GM19193 (cell line): ENCODE data around the gene AP5B1.
A peak's percentile ranks its signal among the peaks of the same experiment; 100 is the strongest.

Experiments used
- POLR2A ChIP-seq: IDR thresholded peaks from 4 replicates; pipeline ENCODE4 v1.6.1; 2011; ENCODE audit not compliant: insufficient read depth, insufficient read length; ENCODE audit errors: extremely low read depth

AP5B1 gene

DNA sequence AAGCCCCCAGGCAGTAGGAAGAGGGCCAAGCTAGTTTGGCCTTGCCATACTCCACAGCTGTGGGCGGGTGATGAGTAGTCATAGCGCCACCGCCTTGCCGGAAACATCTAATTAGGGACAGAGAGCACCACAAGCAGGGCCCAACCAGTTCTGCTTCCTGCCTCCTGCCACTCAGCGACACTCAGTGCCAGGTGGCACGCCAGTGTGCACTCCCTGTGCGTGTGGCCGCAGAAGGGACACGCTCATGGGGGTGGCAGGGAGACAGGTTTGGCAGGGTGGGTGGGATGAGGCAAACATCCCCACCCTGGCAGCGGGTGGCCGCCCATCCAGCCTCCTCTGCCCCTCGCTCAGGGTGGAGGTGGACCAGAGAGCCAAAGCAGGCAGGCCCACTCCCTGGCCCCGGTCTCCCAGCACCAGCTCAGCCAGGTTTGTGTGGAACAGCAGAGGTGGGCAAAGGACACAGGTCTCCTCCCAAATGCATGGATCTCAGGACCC lies 11.0 kb upstream of the AP5B1 start:
- TF ChIP-seq POLR2A: peak; percentile 62

DNA sequence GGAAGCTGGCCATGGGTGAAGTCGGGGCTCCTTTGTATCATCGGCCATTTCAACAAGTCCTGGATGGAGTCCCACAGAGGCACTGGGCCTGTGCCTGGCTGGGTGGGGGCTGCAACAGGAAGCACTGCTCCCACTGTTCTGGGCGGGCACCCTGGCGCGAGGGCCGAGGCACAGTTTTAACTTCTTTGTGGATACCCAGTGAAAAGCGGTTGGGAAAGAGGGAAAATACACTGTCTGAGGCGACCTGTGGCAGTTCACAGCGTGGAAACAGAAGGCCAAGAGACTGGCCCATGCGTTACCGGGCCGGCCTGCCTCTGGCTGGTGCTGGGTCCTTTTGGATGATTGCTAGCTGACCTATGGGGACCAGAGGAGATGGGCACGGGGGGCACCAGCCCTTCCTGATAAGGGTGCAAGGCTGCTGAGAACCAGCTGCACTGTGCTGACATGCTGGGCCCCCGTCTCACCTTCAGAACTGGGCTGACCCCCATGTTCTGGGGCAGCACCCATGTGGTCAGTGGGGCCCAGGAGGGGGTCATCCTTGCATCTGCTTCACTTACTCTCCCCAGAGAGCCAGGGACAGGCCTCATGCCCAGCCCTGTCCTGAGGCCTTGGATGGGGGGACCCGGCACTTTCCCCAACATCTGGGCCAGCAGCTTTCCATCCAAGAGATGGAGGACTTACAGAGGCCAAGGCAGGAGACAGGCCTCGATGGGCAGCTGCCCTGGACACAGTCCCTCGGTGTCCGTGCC lies 10.3 kb upstream of the AP5B1 start:
- no peak for TF ChIP-seq POLR2A

DNA sequence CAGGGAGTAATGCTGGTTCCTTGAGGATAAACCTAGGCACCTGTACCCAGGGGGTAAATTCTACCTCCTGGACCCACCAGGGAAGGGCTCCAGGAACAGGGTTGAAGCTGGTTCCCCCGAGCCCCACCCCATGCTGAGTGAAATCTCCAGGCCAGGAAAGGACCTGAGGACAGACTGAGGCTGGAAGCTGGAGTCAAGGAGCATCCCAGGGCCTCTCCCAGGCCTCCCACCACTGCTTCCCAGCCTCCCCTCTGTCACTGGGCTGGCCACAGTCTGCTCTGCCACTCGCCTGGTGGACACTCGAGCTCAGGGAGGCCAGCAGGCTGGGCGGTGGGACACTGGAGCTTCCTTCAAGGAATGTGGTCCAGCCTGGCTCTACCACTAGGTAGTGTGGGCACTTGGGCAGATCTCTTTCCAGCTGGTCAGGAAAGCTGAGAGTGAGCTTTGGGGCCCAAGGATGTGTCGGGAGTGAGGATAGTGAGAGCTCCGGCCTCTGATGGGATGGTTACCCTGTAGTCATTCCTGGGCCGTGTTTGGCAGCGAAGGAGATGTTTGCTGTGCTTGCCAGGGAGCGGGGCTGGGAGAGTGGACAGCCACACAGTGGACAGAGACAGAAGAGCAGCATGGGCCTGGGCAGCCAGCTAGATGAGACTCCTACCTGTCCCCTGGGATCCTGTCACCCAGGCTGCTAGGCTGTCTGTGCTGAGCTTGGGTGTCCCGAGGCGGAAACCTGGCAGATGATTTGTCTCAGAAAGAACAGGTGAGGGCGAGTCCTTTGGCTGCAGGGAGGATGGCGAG lies 9.5 kb upstream of the AP5B1 start:
- TF ChIP-seq POLR2A: no peak

DNA sequence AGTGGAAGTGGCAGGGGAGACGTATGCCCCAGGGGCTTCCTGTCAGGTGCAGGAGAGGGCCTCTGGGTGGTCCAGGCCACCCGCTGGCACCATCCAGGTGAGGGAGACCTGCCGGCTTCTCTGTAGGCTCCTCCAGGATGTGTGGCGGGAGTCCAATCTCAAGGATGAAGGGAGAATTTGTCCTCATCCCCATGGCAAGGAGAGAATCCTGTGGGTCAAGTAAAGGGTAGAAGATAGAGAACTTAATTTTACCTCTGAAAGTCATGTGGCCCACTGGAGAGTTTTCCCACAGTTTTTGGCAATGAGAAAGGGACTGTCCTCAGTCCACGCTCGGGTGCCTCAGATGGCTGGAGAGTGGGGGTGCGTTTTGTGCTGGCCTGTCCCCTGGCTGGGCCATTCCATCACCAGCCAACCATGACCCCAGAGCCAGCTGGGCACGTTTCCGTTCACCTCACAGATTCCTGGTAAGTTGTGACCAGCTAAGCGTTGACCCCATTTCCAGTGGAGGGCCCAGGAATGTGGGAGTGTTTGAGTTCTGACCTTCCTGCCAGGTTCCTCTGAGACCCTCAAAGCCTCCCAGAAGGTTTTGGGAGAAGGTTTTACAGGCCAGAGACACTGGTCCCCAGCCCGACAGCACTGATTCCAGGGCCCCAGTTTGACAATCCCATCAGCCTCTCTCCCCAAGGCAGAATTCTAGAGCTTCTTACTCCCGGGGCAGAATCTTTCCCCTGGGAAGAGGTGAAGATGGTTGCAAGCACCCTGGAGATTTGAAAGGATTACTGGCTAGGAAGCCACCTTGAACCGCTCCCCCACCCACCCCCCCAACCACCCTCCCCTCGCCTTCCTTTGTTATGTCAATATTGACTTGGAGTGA lies 8.7 kb upstream of the AP5B1 start:
- TF ChIP-seq POLR2A: no peak

DNA sequence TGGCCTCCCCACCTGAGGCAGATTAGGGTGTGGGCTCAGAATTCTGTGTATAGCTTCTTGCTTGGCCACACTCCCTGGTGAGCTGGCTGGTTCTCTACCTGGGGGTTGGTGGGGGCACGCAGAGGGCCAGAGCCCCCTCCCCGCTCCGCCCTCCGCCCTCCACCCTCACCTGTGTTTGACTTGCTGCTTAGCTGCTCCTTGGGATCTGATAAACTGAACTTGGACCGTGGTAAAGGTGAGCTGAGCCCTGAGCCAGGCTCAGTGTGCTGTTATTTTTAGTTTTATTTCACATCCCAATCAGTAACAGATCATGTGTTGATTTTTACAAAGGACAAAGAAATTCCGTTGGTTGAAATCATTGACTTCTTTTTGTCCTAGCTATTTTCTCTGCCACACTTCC lies 8.0 kb upstream of the AP5B1 start:
- TF ChIP-seq POLR2A: no peak

DNA sequence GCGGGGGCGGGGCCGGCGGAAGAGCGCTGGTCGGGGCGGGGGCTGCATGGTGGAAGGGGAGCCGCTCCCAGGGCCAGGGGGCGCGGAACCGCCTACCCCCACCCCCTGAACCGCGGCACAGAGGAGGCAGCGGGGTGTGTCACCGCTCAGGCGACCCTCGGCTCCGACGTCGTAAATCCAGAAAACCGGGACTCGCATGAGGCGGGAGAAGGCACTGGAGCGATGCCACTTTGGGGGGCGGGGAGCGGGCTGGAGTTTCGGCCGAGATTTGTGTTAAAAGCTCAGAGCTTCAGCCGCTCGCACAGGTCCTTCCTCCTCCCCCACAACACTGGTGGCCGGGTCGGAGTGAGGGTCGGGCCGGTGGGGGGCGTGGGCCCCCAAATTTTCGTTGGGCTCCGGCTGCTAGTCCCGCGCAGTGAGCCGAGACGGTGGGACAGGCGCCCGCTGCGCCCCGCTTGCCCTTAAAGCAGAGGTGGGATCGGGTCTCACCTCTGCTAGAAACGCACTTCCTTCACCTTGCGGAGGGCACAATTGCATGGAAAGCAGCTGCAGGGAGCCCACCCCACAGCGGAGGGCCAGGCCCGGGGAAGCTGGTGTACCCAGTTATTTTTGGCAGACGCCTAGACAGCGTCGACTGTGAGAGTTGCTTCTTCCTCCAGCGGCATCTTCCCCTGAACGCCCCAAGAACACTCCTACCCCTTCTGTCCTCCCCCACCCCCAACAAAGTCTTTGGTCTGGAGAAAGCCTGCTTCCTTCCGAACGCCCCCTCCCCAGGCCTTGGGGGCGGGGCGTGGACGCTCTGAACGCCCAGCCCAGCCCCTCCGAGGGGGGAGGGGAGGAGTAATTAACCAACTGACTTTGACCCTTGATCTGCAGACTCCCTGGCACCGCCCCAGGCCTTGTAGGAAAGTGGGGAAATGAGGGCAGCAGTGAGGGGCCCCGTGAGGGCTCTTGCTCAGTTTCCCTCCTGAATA lies 7.2 kb upstream of the AP5B1 start:
- no peak for TF ChIP-seq POLR2A

DNA sequence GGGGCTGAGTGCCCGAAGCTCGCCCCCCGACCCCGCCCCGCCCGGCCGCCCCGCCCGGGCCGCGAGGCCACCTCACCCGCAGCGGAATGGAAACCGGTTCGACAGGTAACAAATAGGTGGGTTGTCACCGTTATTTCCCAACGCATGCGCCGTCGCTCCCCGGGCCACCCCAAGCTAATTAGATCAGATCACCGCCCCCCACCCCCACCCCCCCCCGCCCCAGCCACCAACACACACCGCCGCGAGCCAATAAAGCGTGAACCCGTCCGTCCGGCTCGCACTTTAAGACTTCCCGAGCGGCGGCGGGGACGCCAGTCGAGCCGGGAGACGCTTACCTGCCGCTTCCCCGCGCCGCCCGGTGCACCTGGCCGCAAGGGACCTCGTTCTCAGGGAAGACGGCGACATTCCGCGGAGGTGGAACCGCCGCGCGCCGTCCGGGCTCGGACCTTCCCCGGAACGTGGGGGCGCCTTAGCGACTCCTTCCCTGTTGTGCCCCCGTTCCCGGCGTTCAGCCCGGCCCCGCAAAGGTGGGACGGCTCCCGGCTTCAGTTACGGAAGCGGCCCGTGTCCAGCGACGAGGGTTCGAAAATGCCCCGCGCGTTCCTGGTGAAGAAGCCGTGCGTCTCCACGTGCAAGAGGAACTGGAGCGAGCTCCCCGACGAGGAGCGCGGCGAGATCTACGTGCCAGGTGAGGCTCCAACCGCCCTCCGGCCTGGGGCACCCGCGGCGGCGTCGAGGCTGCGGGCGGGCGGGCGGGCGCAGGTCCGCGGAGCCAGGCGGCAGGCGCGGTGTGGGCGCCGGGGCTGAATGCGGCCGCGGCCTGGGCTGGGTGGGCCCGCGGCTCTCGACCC lies 6.2 kb upstream of the AP5B1 start, which contains the start of gene OVOL1:
TSS of gene OVOL1 (plus strand) at position 278 of the 851 bp plus-strand sequence. CDS start at position 589, 311 bp downstream.
- no peak for TF ChIP-seq POLR2A

DNA sequence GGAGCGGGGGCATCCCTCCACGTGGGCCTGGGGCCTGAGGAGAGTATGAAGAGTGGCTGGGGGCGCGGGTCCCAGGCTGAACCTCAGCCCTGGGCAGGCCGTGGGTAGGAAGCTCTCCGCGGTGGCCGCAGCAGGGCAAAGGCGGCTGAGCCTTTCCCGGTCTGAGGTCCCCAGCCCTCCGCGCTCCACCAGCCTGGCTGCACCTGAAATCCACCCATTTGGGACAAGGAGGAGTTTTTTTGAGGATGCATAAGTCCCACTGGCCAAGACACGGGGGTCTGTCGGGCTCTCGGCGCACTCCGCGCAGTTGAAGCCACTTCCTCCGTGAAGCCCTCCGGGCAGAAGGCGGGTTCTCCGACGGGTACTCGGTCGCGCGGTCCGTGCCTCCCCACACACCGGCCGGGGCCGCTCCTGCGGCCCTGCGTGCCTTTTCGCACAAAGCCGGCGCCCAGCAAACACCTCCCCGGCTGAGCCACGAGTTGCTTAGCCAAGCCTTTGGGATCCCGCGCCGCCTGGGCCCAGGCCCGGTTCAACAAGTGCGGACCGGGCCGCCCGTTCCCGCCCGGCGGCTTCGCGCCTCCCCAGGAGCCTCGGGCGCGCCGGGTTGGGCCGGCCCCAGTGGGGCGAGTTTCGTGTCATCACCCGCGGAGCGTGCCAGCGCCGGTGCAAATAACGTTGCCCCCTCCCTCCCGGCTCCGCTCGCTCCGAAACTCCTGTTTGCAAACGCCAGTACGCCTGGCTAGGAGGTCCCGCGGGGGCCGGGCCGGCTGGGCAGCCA lies 5.4 kb upstream of the AP5B1 start:
- no peak for TF ChIP-seq POLR2A

DNA sequence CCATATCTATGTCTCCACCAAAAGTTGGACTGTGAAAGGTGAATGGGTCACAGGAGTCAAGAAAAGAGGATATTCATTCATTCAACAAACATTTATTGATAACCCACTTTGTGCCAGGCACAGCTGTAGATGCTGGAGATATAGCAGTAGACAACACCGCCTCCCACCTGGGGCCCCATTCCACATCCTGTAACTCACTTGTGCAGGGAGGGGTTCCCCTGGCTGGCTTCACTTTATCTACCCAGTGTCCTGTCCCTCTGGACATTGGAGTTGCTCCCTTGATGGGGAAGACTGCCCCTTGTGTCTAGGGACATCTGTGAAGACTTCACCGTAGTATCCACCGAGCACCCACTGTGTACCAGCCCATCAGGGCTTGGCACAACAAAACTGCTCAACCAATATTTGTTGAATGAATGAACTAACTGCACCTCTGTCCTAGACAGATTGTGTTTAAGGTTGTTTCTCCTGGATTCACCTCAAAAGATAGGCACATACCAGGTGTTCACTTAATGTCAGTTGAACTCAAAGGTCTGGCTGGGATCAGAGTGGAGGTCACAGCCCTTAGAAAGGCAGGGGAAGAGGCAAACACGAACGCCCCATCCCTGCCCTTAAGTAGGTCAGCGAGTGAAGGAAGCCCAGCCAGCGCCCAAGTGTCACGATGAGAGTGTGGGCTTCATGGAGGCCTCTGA lies 4.7 kb upstream of the AP5B1 start:
- TF ChIP-seq POLR2A: no peak

DNA sequence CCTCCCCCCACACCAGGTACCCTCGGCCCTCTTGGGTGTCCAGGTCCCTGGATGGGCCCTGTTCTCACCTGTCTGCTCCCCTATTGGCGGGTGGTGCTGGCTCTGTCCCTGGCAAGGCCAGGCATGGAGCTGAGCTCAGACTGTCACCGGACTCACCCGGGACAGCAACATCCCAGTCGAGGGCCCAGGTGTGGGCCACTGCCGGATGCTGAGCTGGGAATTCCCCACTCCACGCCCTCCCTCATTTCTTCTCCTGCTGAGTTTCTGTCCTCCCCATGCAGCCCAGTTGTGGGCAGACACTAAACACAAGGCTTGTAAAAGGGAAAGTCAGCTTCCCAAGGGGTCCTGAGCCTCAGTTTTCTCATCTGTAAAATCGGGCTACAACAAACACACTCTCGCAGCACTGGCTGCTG lies 2.0 kb upstream of the AP5B1 start:
- TF ChIP-seq POLR2A: no peak

DNA sequence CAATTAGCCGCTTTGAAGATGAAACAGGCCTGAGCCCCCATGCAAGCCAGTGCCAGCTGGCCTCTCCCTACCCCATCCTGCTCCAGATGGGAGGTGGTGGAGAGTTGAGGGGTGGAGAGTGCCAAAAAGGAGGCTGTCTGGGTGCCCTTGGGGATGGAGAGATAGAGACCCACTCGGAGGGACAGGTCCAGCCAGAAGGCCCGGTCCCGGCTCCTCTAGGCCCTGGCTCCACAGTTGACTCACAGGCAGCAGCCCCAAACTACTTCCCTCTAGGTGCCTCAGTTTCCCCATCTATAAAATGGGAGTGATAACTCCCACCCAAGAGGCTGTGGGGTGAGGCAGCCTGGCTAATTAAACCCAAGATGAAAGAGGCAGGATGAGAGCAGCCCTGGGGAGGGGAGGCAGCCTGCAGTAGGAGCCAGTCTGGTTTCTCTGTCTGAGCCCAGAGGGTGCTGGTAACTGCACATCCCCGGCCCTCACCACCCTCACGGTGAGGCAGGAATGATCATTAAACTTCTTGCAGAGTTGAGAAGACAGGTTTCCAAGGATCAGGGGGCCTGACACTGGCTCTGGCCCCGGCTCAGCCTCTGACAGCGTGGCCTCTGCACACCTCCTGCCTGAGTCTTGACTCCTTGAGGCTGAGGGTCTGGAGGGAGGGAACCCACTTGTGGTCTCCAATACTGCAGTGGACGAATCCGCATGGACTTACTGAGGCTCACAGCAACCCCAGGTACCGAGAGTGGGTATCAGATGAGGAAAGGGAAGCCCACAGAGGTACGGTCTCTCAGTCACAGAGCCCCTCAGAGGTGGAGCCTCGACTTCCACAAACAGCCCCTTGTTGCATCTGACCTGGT lies 1.4 kb upstream of the AP5B1 start:
- no peak for TF ChIP-seq POLR2A
